Adrenal gland (tissue), 12 donors: ENCODE measurements around the gene KRT8. TPM values are rescaled to one million over a fixed set of nuclear protein-coding genes. Genes with fewer than 3 reads are reported as not detected.

Source experiments
- DNase-seq, 7 donors: peaks; one replicate each; pipeline ENCODE4 v3.0.0-alpha.2; 2019 to 2020
- H3K27ac ChIP-seq, 5 donors: fragments of 200-600 bp; sonication (generic) in 4 of 5; 1 replicate in 3 of 5; 2 replicates in 2 of 5; pipeline versions ENCODE4 v1.5.1 to v1.8.0; 2016 to 2020; ENCODE audit warnings: mild to moderate bottlenecking in 1 of 5
- H3K27me3 ChIP-seq: fragments of 200-600 bp; 2 replicates; pipeline ENCODE4 v1.8.0; 2021
- H3K36me3 ChIP-seq, 2 donors: fragments of 200-600 bp; replicated peaks in 1 of 2; 1 replicate in 1 of 2; 2 replicates in 1 of 2; pipeline versions ENCODE4 v1.5.1 to v1.8.0; 2018 to 2022
- H3K4me1 ChIP-seq, 2 donors: fragments of 200-600 bp; replicated peaks in 1 of 2; 1 replicate in 1 of 2; 2 replicates in 1 of 2; pipeline versions ENCODE4 v1.5.1 to v1.8.0; 2018 to 2021
- H3K4me3 ChIP-seq, 4 donors: fragments of 200-600 bp; sonication (generic) in 3 of 4; one replicate each; pipeline ENCODE4 v1.5.1; 2016 to 2018
- H3K9me3 ChIP-seq, 3 donors: fragments of 200-600 bp; sonication (generic) in 1 of 3; replicated peaks in 1 of 3; 1 replicate in 2 of 3; 2 replicates in 1 of 3; pipeline versions ENCODE4 v1.5.1 to v1.8.0; 2016 to 2021
- POLR2A ChIP-seq, 2 donors: fragments of 450-650 bp; IDR thresholded peaks; one replicate each; pipeline ENCODE4 v1.6.1; 2017; ENCODE audit warnings: antibody characterized with exemption in 2 of 2, mild to moderate bottlenecking in 2 of 2, moderate library complexity in 1 of 2
- WGBS, 4 donors: extraction: QIAGEN DNeasy Blood & Tissue Kit in 2 of 4; methylation state at CpG; one replicate each; pipeline versions ENCODE4 v1.1.5 to v1.1.7; 2013 to 2017; 5-methylcytosine and 5-hydroxymethylcytosine counted together
- intact Hi-C, 2 donors: fragments of 100-400 bp; cut with DNase I; formaldehyde crosslinking; loops; one replicate each; pipeline versions ENCODE4 v1.14.1 to v1.15.0; 2022 to 2023
- polyA plus RNA-seq, 3 donors: library from polyadenylated mRNA; stranded (reverse); fragments of 200-250 nt in 2 of 3; fragments of 350-450 nt in 1 of 3; fragmentation: Illumina TruSeq in 1 of 3; extraction: RNeasy Lipid Tissue Mini Kit (QIAGEN cat#74804) in 1 of 3; gene quantifications; one replicate each; pipeline ENCODE4 v1.2.3, GENCODE V29; 2013 to 2014
- total RNA-seq, 9 donors: library from RNA; depleted of rRNA in 4 of 9; stranded (reverse); fragments of >200 nt in 4 of 9; fragments of 120-200 nt in 1 of 9; fragmentation: NEBNext Ultra II Directional in 1 of 9; extraction: Animal tissue kit (Norgen Biotek cat#: 25700) in 1 of 9; gene quantifications; one replicate each; pipeline versions ENCODE4 v1.1.0 to v1.2.4, GENCODE V29; 2013 to 2023
- TF ChIP-seq, protein P1 (sequence below), 6 experiments: fragments of 450-650 bp in 4 of 6; fragments of 200-600 bp in 2 of 6; sonication (generic) in 1 of 6; IDR thresholded peaks; 1 replicate in 5 of 6; 2 replicates in 1 of 6; pipeline versions ENCODE4 v1.5.1 to v1.8.0; 2016 to 2021; ENCODE audit warnings: antibody characterized with exemption in 6 of 6, mild to moderate bottlenecking in 2 of 6, moderate library complexity in 1 of 6
- donor health status: healthy with polysubstance abuse.
- donor health status: Bipolar disorder and iron deficiency.
- donor health status: DM: yes; HTN: yes; CAD: no.
- donor health status: DM: no; HTN: no; CAD: no.
- donor health status: DM: no; HTN: no; CAD: no.
- donor health status: DM: yes; HTN: yes; CAD: no.

KRT8 gene
- total and polyA plus RNA-seq, 12 donors = 13.3 to 198 (median 71.0) TPM

DNA sequence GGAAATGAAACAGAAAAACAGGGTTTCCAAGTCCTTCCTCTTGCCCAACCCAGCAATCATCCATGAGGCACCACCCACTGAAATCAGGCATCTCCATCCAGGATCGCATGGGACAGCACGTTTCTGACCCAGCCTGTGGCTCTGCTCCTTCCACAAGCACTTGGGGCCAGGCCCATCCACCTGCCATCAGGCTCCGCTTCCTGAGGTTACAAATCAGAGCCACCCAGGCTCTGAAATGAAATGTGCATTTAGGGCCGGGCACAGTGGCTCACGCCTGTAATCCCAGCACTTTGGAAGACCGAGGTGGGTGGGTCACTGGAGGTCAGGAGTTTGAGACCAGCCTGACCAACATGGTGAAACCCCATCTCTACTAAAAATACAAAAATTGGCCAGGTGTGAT lies 55.4 kb downstream of the KRT8 start:
- Histone ChIP-seq H3K27me3 (no peaks in the 10 kb centered on the region), H3K4me1 (no peaks in the 10 kb centered on the region), H3K9me3 (no peaks in the 10 kb centered on the region), H3K36me3 (no peaks in the 10 kb centered on the region), H3K4me3 (no peak overlapping the region), H3K27ac (no peak overlapping the region)
- intact Hi-C loops = no loop called here
- 86 to 91% (median 88%) methylated on average over 6 of the region's 6 CpGs for WGBS, 4 donors
- TF ChIP-seq, protein P1, sequence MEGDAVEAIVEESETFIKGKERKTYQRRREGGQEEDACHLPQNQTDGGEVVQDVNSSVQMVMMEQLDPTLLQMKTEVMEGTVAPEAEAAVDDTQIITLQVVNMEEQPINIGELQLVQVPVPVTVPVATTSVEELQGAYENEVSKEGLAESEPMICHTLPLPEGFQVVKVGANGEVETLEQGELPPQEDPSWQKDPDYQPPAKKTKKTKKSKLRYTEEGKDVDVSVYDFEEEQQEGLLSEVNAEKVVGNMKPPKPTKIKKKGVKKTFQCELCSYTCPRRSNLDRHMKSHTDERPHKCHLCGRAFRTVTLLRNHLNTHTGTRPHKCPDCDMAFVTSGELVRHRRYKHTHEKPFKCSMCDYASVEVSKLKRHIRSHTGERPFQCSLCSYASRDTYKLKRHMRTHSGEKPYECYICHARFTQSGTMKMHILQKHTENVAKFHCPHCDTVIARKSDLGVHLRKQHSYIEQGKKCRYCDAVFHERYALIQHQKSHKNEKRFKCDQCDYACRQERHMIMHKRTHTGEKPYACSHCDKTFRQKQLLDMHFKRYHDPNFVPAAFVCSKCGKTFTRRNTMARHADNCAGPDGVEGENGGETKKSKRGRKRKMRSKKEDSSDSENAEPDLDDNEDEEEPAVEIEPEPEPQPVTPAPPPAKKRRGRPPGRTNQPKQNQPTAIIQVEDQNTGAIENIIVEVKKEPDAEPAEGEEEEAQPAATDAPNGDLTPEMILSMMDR (IDR thresholded peaks at IDR 0.05) = no peak
- no peak for TF ChIP-seq POLR2A (IDR thresholded peaks at IDR 0.05)
- no peak for DNase-seq

DNA sequence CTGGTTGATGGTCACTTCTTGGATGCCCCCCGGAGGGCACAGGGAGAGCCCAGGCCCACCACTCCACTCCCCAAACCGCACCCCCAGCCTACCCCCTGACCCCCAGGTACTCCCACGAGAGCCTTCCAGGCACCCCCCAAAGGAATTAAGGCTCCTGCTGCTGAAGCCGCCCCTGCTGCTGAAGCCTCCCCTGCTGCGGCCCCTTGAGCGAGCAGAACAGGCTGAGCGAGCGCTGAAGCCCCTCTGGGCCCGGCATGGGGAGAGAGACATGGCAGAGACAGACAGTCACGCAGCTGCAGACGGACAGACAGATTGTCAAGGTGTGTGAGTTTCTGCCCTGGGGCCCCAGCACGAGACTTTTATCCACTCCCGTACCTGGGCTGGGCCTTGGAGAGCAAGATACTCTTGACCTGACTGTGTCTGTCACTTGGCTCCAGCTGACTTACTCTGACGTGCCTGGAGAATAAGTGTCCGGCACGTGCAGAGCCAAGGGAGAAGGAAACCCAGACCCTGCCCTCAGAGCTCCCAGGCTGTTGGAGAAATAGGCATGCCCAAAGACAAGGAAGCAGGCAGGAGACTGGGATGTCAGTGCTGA lies 56.1 kb downstream of the KRT8 start, which contains the start of gene KRT78:
Gene KRT78 (minus strand): TSS at position 334 of the 595 bp plus-strand sequence. CDS start 64 bp downstream, at position 270.
- intact Hi-C loops = no loop called here
- no peak within 1 kb of the TSS for H3K4me3 ChIP-seq
- DNase-seq = no peak
- 80 to 88% (median 85%) methylated on average over 10 to 16 of the region's 16 CpGs for WGBS, 4 donors
- H3K4me1 ChIP-seq = no peaks in the 10 kb centered on the region
- H3K27me3 ChIP-seq = no peaks in the 10 kb centered on the region
- TF ChIP-seq, protein P1 (IDR thresholded peaks at IDR 0.05) = no peak
- no peak within 1 kb of the TSS for H3K27ac ChIP-seq
- no peaks in the 10 kb centered on the region for H3K36me3 ChIP-seq
- no peaks in the 10 kb centered on the region for H3K9me3 ChIP-seq

DNA sequence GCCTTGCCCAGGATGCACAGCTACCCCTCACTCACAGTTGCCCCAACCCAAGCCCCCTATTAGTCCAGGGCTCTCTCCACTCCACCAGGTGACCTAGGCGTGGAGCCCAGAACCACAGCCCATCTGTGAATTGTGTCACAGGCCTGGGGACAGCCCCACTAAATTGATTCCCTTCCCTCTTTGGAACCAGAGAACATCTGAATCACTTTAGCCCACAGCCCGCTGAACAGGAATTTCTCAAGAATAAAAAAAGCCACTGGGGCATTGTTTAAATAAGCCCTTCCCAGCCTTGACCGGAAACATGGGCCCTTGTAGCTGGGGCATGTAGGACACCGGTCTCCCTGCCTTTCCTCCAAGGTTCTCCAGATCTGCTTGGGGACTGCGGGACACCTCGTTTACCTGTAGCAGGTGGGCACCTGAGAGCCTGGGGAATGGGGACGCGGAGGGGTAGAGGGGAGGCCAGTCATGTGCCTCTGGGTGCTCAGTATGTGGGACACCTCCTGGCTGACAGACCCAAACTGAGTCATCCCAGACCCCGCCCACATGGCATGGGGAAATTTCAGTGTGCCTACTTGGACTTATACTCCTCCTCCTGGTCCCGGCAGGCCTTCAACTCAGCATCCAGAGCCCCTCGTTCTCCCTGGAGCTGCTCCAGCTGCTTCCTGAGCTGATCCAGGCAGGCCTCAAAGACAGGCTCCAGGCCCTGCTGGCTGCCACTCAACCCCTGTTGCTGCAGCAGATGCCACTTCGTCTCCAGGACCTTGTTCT lies 57.4 kb downstream of the KRT8 start:
- H3K36me3 ChIP-seq = no peaks in the 10 kb centered on the region
- no peaks in the 10 kb centered on the region for H3K4me1 ChIP-seq
- intact Hi-C loops = no loop called here
- 74 to 86% (median 84%) methylated on average over 6 to 12 of the region's 12 CpGs for WGBS, 4 donors
- DNase-seq = no peak
- TF ChIP-seq POLR2A (IDR thresholded peaks at IDR 0.05) = no peak
- TF ChIP-seq, protein P1 (IDR thresholded peaks at IDR 0.05) = no peak
- H3K27ac ChIP-seq = no peak overlapping the region
- no peaks in the 10 kb centered on the region for H3K9me3 ChIP-seq
- no peaks in the 10 kb centered on the region for H3K27me3 ChIP-seq
- H3K4me3 ChIP-seq = no peak overlapping the region

Other genes starting within 250 kb of the KRT8 start
- gene KRT1, start 224.7 kb downstream of the KRT8 start, total RNA-seq = under 1 TPM in 2 of 9 donors, not detected in 7; 0.08 to 0.67 TPM
- not detected for gene KRT1, start 224.7 kb downstream of the KRT8 start, polyA plus RNA-seq
- not detected for gene KRT77, start 201.6 kb downstream of the KRT8 start, total RNA-seq
- not detected for gene KRT77, start 201.6 kb downstream of the KRT8 start, polyA plus RNA-seq
- gene KRT76, start 127.7 kb downstream of the KRT8 start, total RNA-seq = not detected
- gene KRT76, start 127.7 kb downstream of the KRT8 start, polyA plus RNA-seq = not detected
- gene KRT3, start 109.0 kb downstream of the KRT8 start, total RNA-seq = not detected
- gene KRT3, start 109.0 kb downstream of the KRT8 start, polyA plus RNA-seq = not detected
- under 1 TPM in 2 of 9 donors, not detected in 7; 0.06 to 0.18 TPM for gene KRT4, start 91.0 kb downstream of the KRT8 start, total RNA-seq
- gene KRT4, start 91.0 kb downstream of the KRT8 start, polyA plus RNA-seq = 1 to 10 TPM in 2 of 3 donors, not detected in 1; 1.0 to 6.2 TPM
- not detected for gene KRT79, start 70.8 kb downstream of the KRT8 start, total RNA-seq
- under 1 TPM in 1 of 3 donors, not detected in 2; 0.24 TPM for gene KRT79, start 70.8 kb downstream of the KRT8 start, polyA plus RNA-seq
- not detected for gene KRT78, start 56.1 kb downstream of the KRT8 start, total RNA-seq
- under 1 TPM in 1 of 3 donors, not detected in 2; 0.34 TPM for gene KRT78, start 56.1 kb downstream of the KRT8 start, polyA plus RNA-seq
- 100 to 1,000 TPM in 1 of 9 donors, 10 to 100 TPM in 8; 16.0 to 136 (median 36.3) TPM for gene KRT18, start 44.0 kb upstream of the KRT8 start, total RNA-seq
- gene KRT18, start 44.0 kb upstream of the KRT8 start, polyA plus RNA-seq = 100 to 1,000 TPM in 1 of 3 donors, 10 to 100 TPM in 2; 26.2 to 121 (median 43.9) TPM
- gene EIF4B, start 101.4 kb upstream of the KRT8 start, total RNA-seq = 100 to 1,000 TPM; 324 to 800 (median 571) TPM
- 100 to 1,000 TPM in 2 of 3 donors, 10 to 100 TPM in 1; 77.1 to 282 (median 138) TPM for gene EIF4B, start 101.4 kb upstream of the KRT8 start, polyA plus RNA-seq
- gene TNS2, start 145.0 kb upstream of the KRT8 start, total RNA-seq = 100 to 1,000 TPM in 7 of 9 donors, 10 to 100 TPM in 2; 21.8 to 268 (median 171) TPM
- gene TNS2, start 145.0 kb upstream of the KRT8 start, polyA plus RNA-seq = 1,000 to 10,000 TPM in 1 of 3 donors, 100 to 1,000 TPM in 1, 10 to 100 TPM in 1; 36.8 to 1,019 (median 396) TPM
- 10 to 100 TPM; 28.9 to 74.6 (median 45.0) TPM for gene SPRYD3, start 174.3 kb upstream of the KRT8 start, total RNA-seq
- 10 to 100 TPM; 16.4 to 52.8 (median 29.0) TPM for gene SPRYD3, start 174.3 kb upstream of the KRT8 start, polyA plus RNA-seq
- gene IGFBP6, start 192.6 kb upstream of the KRT8 start, total RNA-seq = 100 to 1,000 TPM in 6 of 9 donors, 10 to 100 TPM in 3; 12.9 to 559 (median 131) TPM
- gene IGFBP6, start 192.6 kb upstream of the KRT8 start, polyA plus RNA-seq = 100 to 1,000 TPM in 2 of 3 donors, 10 to 100 TPM in 1; 26.4 to 478 (median 337) TPM
- under 1 TPM in 1 of 9 donors, not detected in 8; 0.79 TPM for gene SOAT2, start 198.4 kb upstream of the KRT8 start, total RNA-seq
- gene SOAT2, start 198.4 kb upstream of the KRT8 start, polyA plus RNA-seq = under 1 TPM in 2 of 3 donors, not detected in 1; 0.34 to 0.48 TPM